ENCODE measurements around the gene SFXN5.

Gene SFXN5

DNA sequence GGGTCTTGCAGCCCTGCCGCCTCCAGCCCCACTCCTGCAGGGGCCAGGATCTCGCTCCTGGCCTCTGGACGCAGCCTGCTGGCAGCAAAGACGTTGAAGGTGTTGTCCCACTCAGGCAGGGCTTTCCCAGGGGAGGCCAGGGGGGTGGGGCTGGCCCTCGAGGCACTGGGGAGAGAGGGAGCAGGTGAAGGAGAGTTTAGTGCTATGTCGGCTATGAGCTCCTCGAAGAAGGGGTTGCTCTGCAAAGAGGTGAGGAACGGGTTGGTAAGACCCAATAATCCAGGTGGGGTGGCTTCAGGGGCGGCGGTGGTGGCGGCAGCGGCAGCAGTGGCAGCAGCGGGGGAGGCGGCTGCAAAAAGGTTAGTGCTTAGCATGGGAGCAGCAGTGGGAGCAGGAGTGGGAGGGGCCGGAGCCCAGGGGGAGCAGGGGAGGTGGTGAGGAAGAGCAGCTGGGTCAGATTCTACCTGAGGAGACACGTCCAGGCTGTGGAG lies 9.7 kb upstream of the SFXN5 start:
- TF ChIP-seq, protein P1, sequence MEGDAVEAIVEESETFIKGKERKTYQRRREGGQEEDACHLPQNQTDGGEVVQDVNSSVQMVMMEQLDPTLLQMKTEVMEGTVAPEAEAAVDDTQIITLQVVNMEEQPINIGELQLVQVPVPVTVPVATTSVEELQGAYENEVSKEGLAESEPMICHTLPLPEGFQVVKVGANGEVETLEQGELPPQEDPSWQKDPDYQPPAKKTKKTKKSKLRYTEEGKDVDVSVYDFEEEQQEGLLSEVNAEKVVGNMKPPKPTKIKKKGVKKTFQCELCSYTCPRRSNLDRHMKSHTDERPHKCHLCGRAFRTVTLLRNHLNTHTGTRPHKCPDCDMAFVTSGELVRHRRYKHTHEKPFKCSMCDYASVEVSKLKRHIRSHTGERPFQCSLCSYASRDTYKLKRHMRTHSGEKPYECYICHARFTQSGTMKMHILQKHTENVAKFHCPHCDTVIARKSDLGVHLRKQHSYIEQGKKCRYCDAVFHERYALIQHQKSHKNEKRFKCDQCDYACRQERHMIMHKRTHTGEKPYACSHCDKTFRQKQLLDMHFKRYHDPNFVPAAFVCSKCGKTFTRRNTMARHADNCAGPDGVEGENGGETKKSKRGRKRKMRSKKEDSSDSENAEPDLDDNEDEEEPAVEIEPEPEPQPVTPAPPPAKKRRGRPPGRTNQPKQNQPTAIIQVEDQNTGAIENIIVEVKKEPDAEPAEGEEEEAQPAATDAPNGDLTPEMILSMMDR (IDR thresholded peaks at IDR 0.05; ENCODE audit: low read depth, low read length) = no peak
- Histone ChIP-seq H3K9me3 (no peaks in the 10 kb centered on the region), H3K36me3 (no peaks in the 10 kb centered on the region), H3K27me3 (no peaks in the 10 kb centered on the region), H3K4me3 (ENCODE audit: low read depth, low read length) (no peak overlapping the region), H3K4me1 (no peaks in the 10 kb centered on the region)
- DNase-seq = no peak

DNA sequence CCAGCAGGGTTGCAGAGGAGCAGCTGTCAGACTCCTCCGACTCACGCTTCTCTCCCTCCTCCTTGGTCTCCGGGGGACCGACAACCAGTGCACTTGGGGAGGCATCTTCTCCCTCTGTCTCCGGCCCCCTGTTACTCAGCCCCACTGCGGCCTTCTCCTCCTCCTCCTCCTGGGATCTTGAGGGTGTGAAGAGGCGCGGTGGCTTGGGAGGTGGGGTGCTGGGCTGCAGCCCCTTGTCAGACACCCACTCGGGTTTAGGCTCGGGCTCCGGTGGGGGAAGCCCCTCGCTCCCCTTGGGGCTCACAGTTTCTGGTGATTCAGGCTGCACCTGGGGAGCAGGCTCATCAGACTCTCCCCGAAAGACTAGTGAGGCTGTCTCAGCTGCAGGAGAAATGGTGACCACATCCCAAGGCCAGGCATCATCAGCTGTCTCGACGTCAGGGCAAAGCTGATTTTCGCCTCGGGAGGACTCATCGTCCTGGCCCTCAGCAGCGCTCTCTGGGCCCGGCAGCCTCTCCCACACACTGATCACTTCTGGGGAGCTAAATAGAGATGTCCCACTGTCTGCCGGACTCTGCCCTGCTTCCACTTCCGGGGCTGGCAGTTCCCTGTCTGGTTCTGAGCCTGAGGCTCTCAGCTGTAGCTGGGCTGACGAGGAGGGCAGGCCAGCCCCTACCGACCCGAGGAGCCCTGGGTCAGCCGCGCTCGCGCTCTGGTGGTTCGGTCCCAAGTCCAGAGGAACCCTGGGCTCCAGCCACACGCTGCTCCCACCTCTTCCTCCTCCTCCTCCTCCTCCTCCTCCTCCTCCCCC lies 9.0 kb upstream of the SFXN5 start:
- H3K27me3 ChIP-seq = no peaks in the 10 kb centered on the region
- H3K36me3 ChIP-seq = no peaks in the 10 kb centered on the region
- DNase-seq = no peak
- no peaks in the 10 kb centered on the region for H3K9me3 ChIP-seq
- no peaks in the 10 kb centered on the region for H3K4me1 ChIP-seq
- H3K4me3 ChIP-seq (ENCODE audit: low read depth, low read length) = no peak overlapping the region
- TF ChIP-seq, protein P1 (IDR thresholded peaks at IDR 0.05; ENCODE audit: low read depth, low read length) = no peak

DNA sequence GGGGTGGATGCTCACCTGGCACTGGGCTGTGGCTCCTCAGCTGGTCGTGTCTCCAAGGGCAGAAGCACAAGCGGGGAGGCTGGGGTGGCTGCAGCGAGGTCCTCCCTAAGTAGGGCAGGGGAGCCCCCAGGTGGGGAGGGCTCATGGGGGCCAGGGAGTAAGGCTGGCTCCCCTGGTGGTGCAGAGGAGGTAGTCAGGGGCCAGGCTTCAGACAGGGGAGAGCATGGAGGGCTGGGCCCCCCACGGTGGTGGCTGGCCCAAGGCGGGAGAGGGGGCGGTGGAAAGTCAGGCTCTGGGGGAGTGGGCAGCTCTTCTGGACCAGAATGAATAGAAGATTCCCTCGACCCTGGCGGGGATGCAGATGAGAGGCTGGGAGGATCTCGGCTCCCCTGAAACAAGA lies 8.1 kb upstream of the SFXN5 start:
- H3K4me3 ChIP-seq (ENCODE audit: low read depth, low read length) = no peak overlapping the region
- no peaks in the 10 kb centered on the region for H3K9me3 ChIP-seq
- DNase-seq = no peak
- TF ChIP-seq, protein P1 (IDR thresholded peaks at IDR 0.05; ENCODE audit: low read depth, low read length) = no peak
- H3K27me3 ChIP-seq = no peaks in the 10 kb centered on the region
- no peaks in the 10 kb centered on the region for H3K36me3 ChIP-seq
- no peaks in the 10 kb centered on the region for H3K4me1 ChIP-seq

DNA sequence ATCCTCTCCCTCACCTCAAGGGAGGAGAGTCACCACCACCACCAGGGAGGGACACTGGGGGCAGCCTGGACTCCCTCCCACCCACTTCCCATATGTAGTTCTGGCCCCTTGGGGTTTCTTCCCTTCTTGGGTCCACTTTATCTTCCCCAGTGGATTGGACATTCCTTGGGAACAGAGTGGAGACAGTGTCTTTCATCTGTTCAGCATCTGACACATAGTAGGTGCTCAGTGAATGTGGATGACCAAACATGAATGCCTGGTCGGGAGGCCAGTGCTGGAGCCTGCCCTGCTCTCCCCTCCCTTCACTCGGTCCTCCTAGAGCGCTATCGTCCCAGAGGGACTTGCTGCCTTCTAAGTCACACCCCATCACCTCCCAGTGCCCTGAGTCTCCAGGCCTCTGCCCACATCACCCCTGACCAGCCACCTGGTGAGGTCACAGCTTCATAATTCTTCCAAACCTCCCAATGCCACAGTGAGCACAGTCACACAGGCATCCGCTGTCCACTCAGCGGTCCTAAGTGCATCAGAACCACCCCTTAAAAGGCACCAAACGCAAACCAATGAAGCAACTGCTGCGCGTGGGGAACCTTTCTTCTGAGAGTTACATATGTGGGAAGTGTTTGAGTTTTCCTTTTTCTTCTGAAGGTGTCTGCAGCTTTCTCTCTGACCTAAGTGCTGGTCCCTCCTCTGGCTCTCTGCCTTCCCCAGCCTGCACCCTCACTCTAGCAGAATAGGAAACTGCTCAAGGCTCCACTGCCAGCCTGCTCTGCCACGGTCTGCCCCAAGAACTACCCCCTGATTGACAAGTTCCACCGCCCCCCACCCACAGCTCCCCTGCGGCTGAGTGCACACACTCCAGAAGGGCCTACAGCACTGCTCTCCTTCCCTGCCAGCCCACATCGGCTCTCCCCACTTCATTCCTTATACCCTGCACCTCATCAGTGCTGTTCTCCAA lies 7.2 kb upstream of the SFXN5 start:
- Histone ChIP-seq H3K4me3 (ENCODE audit: low read depth, low read length) (no peak overlapping the region), H3K4me1 (no peaks in the 10 kb centered on the region), H3K27me3 (no peaks in the 10 kb centered on the region), H3K9me3 (no peaks in the 10 kb centered on the region), H3K36me3 (no peaks in the 10 kb centered on the region)
- TF ChIP-seq, protein P1 (IDR thresholded peaks at IDR 0.05; ENCODE audit: low read depth, low read length) = no peak
- no peak for DNase-seq

DNA sequence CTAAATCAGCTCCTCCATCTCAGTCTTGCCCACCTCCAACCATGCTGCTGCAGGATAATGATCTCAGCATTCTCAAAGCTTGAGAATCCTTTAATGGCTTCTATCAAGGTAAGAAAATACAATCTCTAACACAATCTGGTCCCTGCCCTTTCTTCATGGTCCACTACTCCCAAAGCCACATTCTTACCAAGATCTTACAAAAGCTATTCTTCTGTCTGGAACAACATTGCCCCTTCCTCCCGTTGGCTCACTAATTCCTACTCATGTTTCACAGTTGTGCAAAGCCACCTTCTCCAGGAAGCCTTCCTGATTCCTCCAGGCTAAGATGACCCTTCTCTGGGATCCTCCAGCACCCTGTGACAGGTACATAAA lies 5.9 kb upstream of the SFXN5 start:
- TF ChIP-seq, protein P1 (IDR thresholded peaks at IDR 0.05; ENCODE audit: low read depth, low read length) = no peak
- Histone ChIP-seq H3K36me3 (no peaks in the 10 kb centered on the region), H3K9me3 (no peaks in the 10 kb centered on the region), H3K4me3 (ENCODE audit: low read depth, low read length) (no peak overlapping the region), H3K4me1 (no peaks in the 10 kb centered on the region), H3K27me3 (no peaks in the 10 kb centered on the region)
- no peak for DNase-seq

Data from BE2C (cell line).